GM18505 (cell line): ENCODE measurements around the gene BICRAL.
"Not testable (repeated sequence)": the region's sequence is repeated elsewhere in the genome, so short reads cannot be mapped to it uniquely, and the experiment has no call there.

ENCODE experiments used
- ATAC-seq: cut with Tn5 transposase; IDR thresholded peaks from one replicate; pipeline ENCODE4 v1.9.1; 2021; ENCODE audit not compliant: unreplicated experiment
- POLR2A ChIP-seq: IDR thresholded peaks from 4 replicates; pipeline ENCODE4 v1.6.1; 2011; ENCODE audit warnings: borderline replicate concordance; ENCODE audit not compliant: insufficient read depth, insufficient read length; ENCODE audit errors: extremely low read depth

BICRAL gene

DNA sequence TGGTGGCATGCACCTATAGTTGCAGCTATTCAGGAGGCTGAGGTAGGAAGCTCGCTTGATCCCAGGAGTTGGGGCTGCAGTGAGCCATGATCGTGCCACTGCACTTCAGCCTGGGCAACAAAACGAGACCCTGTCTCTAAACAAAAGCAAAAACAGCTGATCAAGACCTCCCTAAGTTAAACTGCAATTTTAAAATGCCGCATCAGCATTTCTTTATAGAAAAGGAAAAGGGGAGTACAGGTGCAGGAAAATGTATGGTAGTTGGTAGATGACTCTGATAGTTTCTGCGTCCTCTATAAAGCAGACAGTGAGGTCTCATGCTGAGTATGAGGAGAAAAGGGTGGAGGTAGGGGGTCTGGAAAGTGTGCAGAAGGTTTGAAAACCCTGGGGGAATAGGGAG is 27.1 kb upstream of the BICRAL start:
- TF ChIP-seq POLR2A = no peak
- ATAC-seq = no peak

DNA sequence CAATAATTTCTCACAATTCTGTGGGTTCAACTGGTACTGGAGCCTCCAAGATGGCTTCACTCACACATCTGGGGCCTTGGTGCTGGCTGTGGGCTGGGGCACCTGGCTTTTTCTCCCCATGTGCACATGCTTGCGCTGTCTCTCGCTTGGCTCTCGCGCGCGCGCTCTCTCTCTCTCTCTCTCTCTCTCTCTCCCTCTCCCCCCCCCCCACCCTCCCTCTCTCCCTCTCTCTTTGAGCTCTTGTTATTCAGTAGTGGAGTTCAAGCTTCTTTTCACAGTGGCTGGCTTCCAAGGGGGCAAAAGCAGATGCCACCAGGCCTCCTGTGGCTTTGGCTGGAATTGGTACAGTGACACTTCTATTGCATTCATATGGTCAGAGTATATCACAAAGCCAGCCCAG is 25.1 kb upstream of the BICRAL start:
- TF ChIP-seq POLR2A = no peak
- no peak for ATAC-seq

- TF ChIP-seq POLR2A = no peak
- ATAC-seq = no peak
These were observed 23.0 kb upstream of the BICRAL start for GRCh38 chr6:42758756-42759430.

DNA sequence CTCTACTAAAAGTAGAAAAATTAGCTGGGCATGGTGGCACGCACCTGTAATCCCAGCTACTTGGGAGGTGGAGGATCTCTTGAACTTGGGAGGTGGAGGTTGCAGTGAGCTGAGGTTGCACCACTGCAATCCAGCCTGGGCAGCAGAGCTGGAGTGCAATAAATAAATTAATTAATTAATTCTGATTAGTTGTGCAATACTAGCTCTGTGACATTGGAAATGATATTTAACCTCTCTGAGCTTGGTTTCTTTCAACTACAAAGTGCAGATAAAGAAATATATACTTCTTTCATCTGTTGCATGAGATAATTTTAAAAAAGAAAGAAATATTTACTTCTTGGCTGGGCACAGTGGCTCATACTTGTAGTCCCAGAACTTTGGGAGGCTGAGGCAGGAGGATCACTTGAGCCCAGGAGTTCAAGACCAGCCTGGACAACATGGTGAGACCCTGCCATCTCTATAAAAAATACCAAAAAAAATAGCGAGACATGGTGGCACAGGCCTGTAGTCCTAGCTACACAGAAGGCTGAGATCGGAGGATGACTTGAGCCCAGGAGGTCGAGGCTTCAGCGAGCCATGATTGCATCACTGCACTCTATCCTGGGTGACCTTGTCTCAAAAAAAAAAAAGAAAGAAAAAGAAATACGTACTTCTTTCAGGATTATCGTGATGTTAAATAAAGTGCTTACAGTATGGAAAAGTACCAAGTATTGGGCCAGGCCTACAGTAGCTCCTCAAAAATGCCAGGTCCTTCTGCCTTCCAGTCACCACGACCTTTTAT is 20.4 kb upstream of the BICRAL start:
- no peak for TF ChIP-seq POLR2A
- no peak for ATAC-seq

DNA sequence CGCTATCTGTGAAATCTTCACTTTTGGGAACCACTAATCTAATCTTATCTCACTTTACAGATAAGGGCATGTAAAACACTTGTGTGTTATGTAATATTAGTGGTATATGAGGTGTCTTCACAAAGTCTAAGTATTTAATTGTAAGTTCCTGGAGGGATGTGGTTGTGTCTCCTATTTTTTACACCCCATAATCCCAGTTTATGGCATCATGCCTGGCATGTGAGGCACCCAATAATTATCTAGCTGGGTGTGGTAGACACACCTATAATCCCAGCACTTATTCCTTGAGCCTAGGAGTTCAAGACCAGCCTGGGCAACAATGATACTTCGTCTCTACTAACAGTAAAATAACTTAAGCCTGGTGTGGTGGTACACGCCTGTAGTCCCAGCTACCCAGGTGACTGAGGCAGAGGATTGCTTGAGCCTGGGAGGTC is 19.4 kb upstream of the BICRAL start:
- no peak for TF ChIP-seq POLR2A
- no peak for ATAC-seq

DNA sequence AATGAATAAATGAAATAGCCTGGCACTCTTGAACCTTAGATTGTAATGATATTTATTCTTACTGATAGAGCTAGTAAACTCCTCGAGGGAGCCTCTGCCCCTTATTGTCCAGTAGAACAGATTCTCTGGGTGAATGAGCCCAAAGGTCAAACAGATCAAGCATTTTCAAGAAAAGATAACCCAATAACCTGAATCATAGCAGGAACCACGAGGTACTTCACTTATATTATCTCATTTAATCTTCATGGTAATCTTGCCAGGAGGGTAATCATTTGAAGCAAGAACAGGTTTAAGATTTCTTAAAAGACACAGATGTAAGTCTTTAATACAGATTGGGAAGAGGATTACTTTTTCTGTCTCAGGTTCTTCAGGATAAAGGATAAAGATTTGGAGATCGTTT is 18.9 kb upstream of the BICRAL start:
- no peak for ATAC-seq
- TF ChIP-seq POLR2A = no peak

DNA sequence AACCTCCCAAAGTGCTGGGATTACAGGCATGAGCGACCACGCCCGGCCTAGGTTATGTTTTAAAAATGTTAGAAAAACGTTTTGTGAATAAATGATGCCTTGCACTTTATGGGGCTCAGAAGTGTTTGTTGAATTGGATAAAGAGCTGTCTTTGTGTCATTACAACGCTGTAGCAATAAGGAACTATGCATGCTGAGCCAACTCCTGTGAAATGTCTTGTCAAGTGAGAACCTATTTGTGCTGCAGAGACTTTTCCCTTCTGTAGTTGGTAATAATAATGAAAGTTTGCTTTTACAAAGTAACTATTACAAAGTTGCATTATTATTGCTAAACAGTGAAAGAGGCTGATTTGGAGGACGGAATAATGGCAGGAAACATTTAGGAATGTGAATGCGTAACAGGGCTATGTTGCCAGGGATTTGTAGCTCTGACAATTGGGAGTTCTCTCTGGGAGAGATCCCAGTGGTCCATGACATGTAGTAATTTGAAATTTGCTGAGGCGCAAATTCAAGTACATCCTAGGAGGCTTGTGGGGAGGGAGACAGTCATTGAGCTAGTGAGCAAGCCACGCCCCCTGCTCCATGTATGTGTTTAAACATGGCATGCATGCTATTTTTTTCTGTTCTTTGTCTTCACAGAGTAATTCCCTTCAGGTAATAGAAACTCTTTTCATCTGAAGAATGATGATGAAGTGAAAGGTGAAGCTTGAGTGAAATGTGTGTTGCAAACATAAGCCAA is 16.8 kb upstream of the BICRAL start:
- TF ChIP-seq POLR2A = no peak
- no peak for ATAC-seq

GRCh38 chr6:42766163-42766670 is 15.6 kb upstream of the BICRAL start:
- no peak for ATAC-seq
- no peak for TF ChIP-seq POLR2A

DNA sequence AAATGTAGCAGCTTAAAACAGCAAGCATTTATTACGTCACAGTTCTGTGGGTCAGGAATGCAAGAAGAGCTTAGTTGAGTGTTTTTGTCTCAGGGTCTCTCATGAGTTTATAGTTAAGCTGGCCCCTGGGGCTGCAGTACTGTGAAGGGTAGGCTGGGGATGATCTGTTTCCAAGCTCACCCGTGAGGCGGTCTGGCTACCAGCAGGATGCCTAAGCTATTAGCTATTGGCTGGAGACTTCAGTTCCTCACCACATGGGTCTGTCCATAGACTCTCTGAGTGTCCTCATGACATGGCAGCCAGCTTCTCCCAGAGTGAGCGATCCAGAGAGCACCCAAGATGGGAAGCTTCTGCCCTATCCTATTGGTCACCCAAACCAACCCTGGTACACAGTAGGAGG is 12.8 kb upstream of the BICRAL start:
- ATAC-seq = no peak
- no peak for TF ChIP-seq POLR2A

GRCh38 chr6:42769836-42770235 is 12.0 kb upstream of the BICRAL start:
- ATAC-seq = no peak
- no peak for TF ChIP-seq POLR2A

- TF ChIP-seq POLR2A = no peak
- no peak for ATAC-seq
These were observed 10.1 kb upstream of the BICRAL start for GRCh38 chr6:42771741-42772100.

- no peak for TF ChIP-seq POLR2A
- no peak for ATAC-seq
These were observed 7.7 kb upstream of the BICRAL start for GRCh38 chr6:42774201-42774600.

DNA sequence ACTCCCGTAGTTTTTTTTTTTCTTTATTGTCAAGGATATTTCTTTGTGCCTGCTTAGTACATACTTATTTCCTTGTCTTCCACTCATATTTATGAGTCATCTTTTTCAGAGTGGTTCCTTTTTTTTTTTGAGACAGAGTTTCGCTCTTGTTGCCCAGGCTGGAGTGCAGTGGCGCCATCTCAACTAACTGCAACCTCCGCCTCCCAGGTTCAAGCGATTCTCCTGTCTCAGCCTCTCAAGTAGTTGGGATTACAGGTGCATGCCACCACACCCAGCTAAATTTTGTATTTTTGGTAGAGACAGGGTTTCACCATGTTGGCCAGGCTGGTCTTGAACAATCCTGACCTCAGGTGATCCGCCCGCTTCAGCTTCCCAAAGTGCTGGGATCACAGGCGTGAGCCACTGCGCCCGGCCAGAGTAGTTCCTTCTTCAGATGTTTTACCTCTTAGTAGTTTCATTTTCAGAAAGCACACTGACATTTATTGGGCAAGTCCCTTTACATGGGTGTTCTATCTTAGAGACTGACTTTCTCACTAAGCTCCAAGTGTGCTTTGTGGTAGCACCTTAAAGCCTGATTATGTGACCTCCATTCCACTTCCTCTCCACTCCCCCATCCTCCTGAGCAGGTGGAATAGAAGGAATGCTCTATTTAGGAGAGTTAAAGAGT is 6.9 kb upstream of the BICRAL start:
- peak; percentile 60 for TF ChIP-seq POLR2A
- not testable (repeated sequence) for ATAC-seq
